Measurements from ENCODE around the gene TTC7B. TPM values are rescaled to one million over a fixed set of nuclear protein-coding genes. Genes with fewer than 3 reads are reported as not detected.

Gene TTC7B
- total RNA-seq, 1 experiment from 2014 or later = 70.6 TPM

- H3K4me3 ChIP-seq (replicated peaks in 1 of 2; ENCODE audit: low read depth in 1 of 2, low read length in 2 of 2) = no peak overlapping the region
- ChIA-PET POLR2A (no interaction called here), CTCF (no interaction called here), RAD21 (ENCODE audit: low non-redundant PET in 1 of 2, low total read pairs in 2 of 2, uncharacterized antibody in 2 of 2, unreplicated experiment in 2 of 2) (no interaction called here)
- TF ChIP-seq CEBPB (IDR thresholded peaks at IDR 0.05; ENCODE audit: low read depth) (no peak), CTCF (IDR thresholded peaks at IDR 0.05 in 2 of 3, conservative IDR thresholded peaks at IDR 0.05 in 1 of 3; ENCODE audit: borderline replicate concordance in 1 of 3, insufficient read depth in 1 of 3, low read depth in 2 of 3, low read length in 2 of 3) (no peak), ELF1 (IDR thresholded peaks at IDR 0.05; ENCODE audit: borderline replicate concordance, low read depth) (no peak), ZNF274 (IDR thresholded peaks at IDR 0.05; ENCODE audit: low read depth, low read length) (no peak), ZFX (IDR thresholded peaks at IDR 0.05) (no peak), CBX3 (IDR thresholded peaks at IDR 0.05; ENCODE audit: low read depth) (no peak), FOSL1 (IDR thresholded peaks at IDR 0.05; ENCODE audit: low read depth) (no peak), TCF7L2 (IDR thresholded peaks at IDR 0.05; ENCODE audit: borderline replicate concordance, extremely low read depth, insufficient read depth, insufficient read length) (no peak), SP1 (IDR thresholded peaks at IDR 0.05; ENCODE audit: low read depth) (no peak), JUND (IDR thresholded peaks at IDR 0.05) (no peak)
- H3K9ac ChIP-seq (ENCODE audit: low read length) = no peak overlapping the region
- H3K9me2 ChIP-seq (ENCODE audit: insufficient read depth) = no peaks in the 10 kb centered on the region
- H3K27ac ChIP-seq (ENCODE audit: low read depth, low read length) = no peak overlapping the region
- H3K27me3 ChIP-seq (ENCODE audit: insufficient read depth, low read length) = no peaks in the 10 kb centered on the region
- no peaks in the 10 kb centered on the region for H3K36me3 ChIP-seq (ENCODE audit: control insufficient read depth in 1 of 2, insufficient read depth in 2 of 2, low read length in 2 of 2)
- H3K4me1 ChIP-seq (ENCODE audit: control insufficient read depth in 1 of 2, insufficient read depth in 2 of 2, low read length in 2 of 2) = no peaks in the 10 kb centered on the region
- no peak overlapping the region for H3K4me2 ChIP-seq (ENCODE audit: low read length)
- intact Hi-C loops (cut with micrococcal nuclease) = no loop called here
- H4K20me1 ChIP-seq (ENCODE audit: insufficient read depth) = no peaks in the 10 kb centered on the region
- ATAC-seq (no peak), DNase-seq (ENCODE audit: low read depth, low spot score) (no peak)
- H3K79me2 ChIP-seq (ENCODE audit: insufficient read depth, low read length) = no peaks in the 10 kb centered on the region
- H2AFZ ChIP-seq (ENCODE audit: low read depth, low read length, poor library complexity, severe bottlenecking) = no peak overlapping the region
- no TSS peak for BruUV-seq (replicated peaks)
- no peaks in the 10 kb centered on the region for H3K9me3 ChIP-seq (ENCODE audit: control insufficient read depth in 1 of 2, insufficient read depth in 1 of 2, low read depth in 1 of 2, low read length in 2 of 2)
Measured at GRCh38 chr14:90743425-90743824, 72.8 kb downstream of the TTC7B start.

- Histone ChIP-seq H3K9me2 (ENCODE audit: insufficient read depth) (no peaks in the 10 kb centered on the region), H3K9me3 (ENCODE audit: control insufficient read depth in 1 of 2, insufficient read depth in 1 of 2, low read depth in 1 of 2, low read length in 2 of 2) (no peaks in the 10 kb centered on the region), H3K4me1 (ENCODE audit: control insufficient read depth in 1 of 2, insufficient read depth in 2 of 2, low read length in 2 of 2) (no peaks in the 10 kb centered on the region), H3K79me2 (ENCODE audit: insufficient read depth, low read length) (no peaks in the 10 kb centered on the region), H3K27me3 (ENCODE audit: insufficient read depth, low read length) (no peaks in the 10 kb centered on the region), H3K36me3 (ENCODE audit: control insufficient read depth in 1 of 2, insufficient read depth in 2 of 2, low read length in 2 of 2) (no peaks in the 10 kb centered on the region), H3K4me2 (ENCODE audit: low read length) (no peak overlapping the region), H3K9ac (ENCODE audit: low read length) (no peak overlapping the region), H4K20me1 (ENCODE audit: insufficient read depth) (no peaks in the 10 kb centered on the region), H3K4me3 (replicated peaks in 1 of 2; ENCODE audit: low read depth in 1 of 2, low read length in 2 of 2) (no peak overlapping the region), H2AFZ (ENCODE audit: low read depth, low read length, poor library complexity, severe bottlenecking) (no peak overlapping the region), H3K27ac (ENCODE audit: low read depth, low read length) (no peak overlapping the region)
- no peak for DNase-seq (ENCODE audit: low read depth, low spot score)
- RAD21 ChIA-PET (ENCODE audit: low non-redundant PET in 1 of 2, low total read pairs in 2 of 2, uncharacterized antibody in 2 of 2, unreplicated experiment in 2 of 2) = no interaction called here
- CTCF ChIA-PET = no interaction called here
- POLR2A ChIA-PET = no interaction called here
- ATAC-seq = no peak
- no TSS peak for BruUV-seq (replicated peaks)
- intact Hi-C loops (cut with micrococcal nuclease) = no loop called here
- TF ChIP-seq ATF3 (IDR thresholded peaks at IDR 0.05) (no peak), JUND (IDR thresholded peaks at IDR 0.05) (no peak), CEBPB (IDR thresholded peaks at IDR 0.05; ENCODE audit: low read depth) (no peak), POLR2AphosphoS5 (IDR thresholded peaks at IDR 0.05; ENCODE audit: low read depth, low read length) (no peak), SIN3A (IDR thresholded peaks at IDR 0.05; ENCODE audit: low read depth) (no peak), SP1 (IDR thresholded peaks at IDR 0.05; ENCODE audit: low read depth) (no peak), POLR2A (IDR thresholded peaks at IDR 0.05; ENCODE audit: borderline replicate concordance, extremely low read depth, insufficient read depth, insufficient read length) (no peak), EZH2 (IDR thresholded peaks at IDR 0.05) (no peak), TCF7L2 (IDR thresholded peaks at IDR 0.05; ENCODE audit: borderline replicate concordance, extremely low read depth, insufficient read depth, insufficient read length) (no peak), ZNF274 (IDR thresholded peaks at IDR 0.05; ENCODE audit: low read depth, low read length) (no peak), FOSL1 (IDR thresholded peaks at IDR 0.05; ENCODE audit: low read depth) (no peak), EZH2phosphoT487 (IDR thresholded peaks at IDR 0.05; ENCODE audit: borderline replicate concordance) (no peak), ELF1 (IDR thresholded peaks at IDR 0.05; ENCODE audit: borderline replicate concordance, low read depth) (no peak), CBX3 (IDR thresholded peaks at IDR 0.05; ENCODE audit: low read depth) (no peak), YY1 (IDR thresholded peaks at IDR 0.05; ENCODE audit: extremely low read depth, insufficient replicate concordance, low read depth, low read length) (no peak), RAD21 (IDR thresholded peaks at IDR 0.05; ENCODE audit: low read depth) (no peak), ZFX (IDR thresholded peaks at IDR 0.05) (no peak), MAX (IDR thresholded peaks at IDR 0.05) (no peak)
Measured at GRCh38 chr14:90742729-90743128, 73.5 kb downstream of the TTC7B start.
